HG02571 (cell line): ENCODE measurements around the gene ZNF146.
"Not testable (repeated sequence)": the region's sequence is repeated elsewhere in the genome, so short reads cannot be mapped to it uniquely, and the experiment has no call there.

Source experiments
- ATAC-seq: cut with Tn5 transposase; IDR thresholded peaks from one replicate; pipeline ENCODE4 v1.9.1; 2021; ENCODE audit warnings: mild to moderate bottlenecking, moderate library complexity; ENCODE audit not compliant: unreplicated experiment

ZNF146 gene

GRCh38 chr19:36233626-36234025 is 18.7 kb downstream of the ZNF146 start:
- ATAC-seq, result not testable (repeated sequence)

GRCh38 chr19:36236304-36236945 is 21.5 kb downstream of the ZNF146 start:
- ATAC-seq, result no peak

- no peak for ATAC-seq
These were observed 22.0 kb downstream of the ZNF146 start for GRCh38 chr19:36236946-36237310.

GRCh38 chr19:36244066-36244465 is 29.2 kb downstream of the ZNF146 start:
- no peak for ATAC-seq

- no peak for ATAC-seq
These were observed 30.5 kb downstream of the ZNF146 start for GRCh38 chr19:36245210-36246005.

GRCh38 chr19:36246006-36246481 is 31.1 kb downstream of the ZNF146 start:
- ATAC-seq, result no peak

GRCh38 chr19:36252047-36252446 is 37.1 kb downstream of the ZNF146 start:
- ATAC-seq, result no peak

GRCh38 chr19:36254848-36255247 is 39.9 kb downstream of the ZNF146 start:
- ATAC-seq, result no peak

- ATAC-seq, result no peak
These were observed 40.4 kb downstream of the ZNF146 start for GRCh38 chr19:36255316-36255715.

GRCh38 chr19:36256064-36256463 is 41.2 kb downstream of the ZNF146 start:
- no peak for ATAC-seq

- ATAC-seq, result no peak
These were observed 42.1 kb downstream of the ZNF146 start for GRCh38 chr19:36256853-36257519.

- no peak for ATAC-seq
These were observed 42.6 kb downstream of the ZNF146 start for GRCh38 chr19:36257520-36257876.

- no peak for ATAC-seq
These were observed 43.3 kb downstream of the ZNF146 start for GRCh38 chr19:36258028-36258875.

GRCh38 chr19:36259211-36259610 is 44.3 kb downstream of the ZNF146 start:
- no peak for ATAC-seq

- ATAC-seq, result no peak
These were observed 50.2 kb downstream of the ZNF146 start for GRCh38 chr19:36265064-36265463.

- ATAC-seq, result no peak
These were observed 51.0 kb downstream of the ZNF146 start for GRCh38 chr19:36265856-36266374.

GRCh38 chr19:36266375-36266961 is 51.6 kb downstream of the ZNF146 start:
- no peak for ATAC-seq

GRCh38 chr19:36267061-36267845 is 52.3 kb downstream of the ZNF146 start:
- no peak for ATAC-seq

GRCh38 chr19:36268081-36268480 is 53.2 kb downstream of the ZNF146 start:
- ATAC-seq, result not testable (repeated sequence)

GRCh38 chr19:36268591-36268990 is 53.7 kb downstream of the ZNF146 start:
- not testable (repeated sequence) for ATAC-seq
